CD4-positive, alpha-beta T cell treated with Interleukin-2 at 100 ng/mL for 4 hours (primary cell): ENCODE measurements around the gene MITF.

ENCODE experiments used
- DNase-seq: peaks from one replicate; pipeline ENCODE4 v3.0.0-alpha.2; 2020; ENCODE audit warnings: low spot score

Gene MITF

GRCh38 chr3:69761896-69762767 is 22.9 kb downstream of the MITF start:
- DNase-seq, result no peak

GRCh38 chr3:69762768-69763229 is 23.5 kb downstream of the MITF start:
- DNase-seq, result no peak

DNA sequence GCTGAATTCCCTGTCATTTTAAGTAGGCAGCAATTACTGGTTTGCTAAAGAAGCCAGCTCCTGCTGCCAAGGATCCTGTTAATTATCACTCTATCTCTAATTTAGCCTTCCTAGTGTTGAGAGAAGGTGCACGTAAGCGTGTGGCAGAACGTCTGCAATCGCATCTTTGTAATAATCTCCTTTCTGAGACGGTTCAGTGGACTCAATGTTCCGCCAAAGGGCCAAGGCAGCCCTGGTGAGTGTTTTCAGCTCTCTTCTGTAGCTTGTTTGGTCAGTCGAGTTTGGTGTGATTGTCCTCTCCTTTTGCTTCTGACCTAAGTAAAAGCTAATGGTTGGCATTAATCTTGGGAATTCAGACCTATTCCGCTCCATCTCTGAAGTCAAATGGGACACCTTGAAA is 24.2 kb downstream of the MITF start:
- no peak for DNase-seq

DNA sequence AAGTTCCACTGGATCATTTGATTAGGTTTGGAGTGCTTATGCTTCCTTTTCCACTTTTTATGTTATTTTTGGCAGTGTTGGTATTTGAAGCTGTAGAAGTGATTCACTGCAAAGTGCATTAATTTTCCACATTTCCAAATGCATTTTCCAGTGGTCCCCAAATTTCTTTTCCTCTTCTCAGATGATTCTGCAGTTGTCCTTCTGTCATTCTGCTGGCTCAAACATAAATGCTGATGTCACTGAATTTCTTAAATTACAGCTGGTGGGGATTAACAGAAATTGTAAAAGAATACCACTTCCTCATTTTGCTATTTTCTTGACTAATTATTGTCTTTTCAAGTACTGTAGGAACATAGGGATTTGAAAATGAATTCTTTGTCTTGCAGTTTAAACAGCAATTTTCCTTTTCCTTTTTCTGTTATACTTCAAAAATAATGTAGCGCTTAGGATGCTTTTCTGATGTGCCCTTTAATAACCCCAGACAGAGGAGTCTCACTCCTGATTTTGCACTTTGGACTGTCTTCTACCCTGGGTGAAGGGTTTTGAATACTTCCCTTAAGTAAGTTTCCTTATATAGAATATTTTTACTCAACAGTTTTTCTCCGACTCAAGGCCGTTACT is 25.0 kb downstream of the MITF start:
- no peak for DNase-seq

- no peak for DNase-seq
Observed at GRCh38 chr3:69764861-69765260, 25.6 kb downstream of the MITF start.

DNA sequence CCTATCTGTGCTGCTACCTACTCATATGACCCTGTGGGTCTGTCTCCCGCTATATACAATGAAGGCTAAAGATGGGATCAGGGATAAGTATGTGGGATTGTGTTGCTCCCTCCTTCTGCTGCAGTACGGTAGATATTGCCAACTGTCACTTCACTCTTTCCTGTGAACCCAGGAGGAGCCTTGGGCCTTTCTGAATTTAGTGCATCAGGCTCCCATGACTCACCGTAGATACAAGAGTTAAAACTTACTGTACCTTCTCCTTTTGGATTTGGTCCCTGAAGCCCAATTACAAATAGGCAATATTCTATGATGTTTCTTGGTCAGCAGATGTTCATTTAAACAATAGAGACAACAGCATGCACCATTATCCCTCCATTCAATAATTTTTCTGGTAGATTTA is 27.4 kb downstream of the MITF start:
- DNase-seq, result no peak

DNA sequence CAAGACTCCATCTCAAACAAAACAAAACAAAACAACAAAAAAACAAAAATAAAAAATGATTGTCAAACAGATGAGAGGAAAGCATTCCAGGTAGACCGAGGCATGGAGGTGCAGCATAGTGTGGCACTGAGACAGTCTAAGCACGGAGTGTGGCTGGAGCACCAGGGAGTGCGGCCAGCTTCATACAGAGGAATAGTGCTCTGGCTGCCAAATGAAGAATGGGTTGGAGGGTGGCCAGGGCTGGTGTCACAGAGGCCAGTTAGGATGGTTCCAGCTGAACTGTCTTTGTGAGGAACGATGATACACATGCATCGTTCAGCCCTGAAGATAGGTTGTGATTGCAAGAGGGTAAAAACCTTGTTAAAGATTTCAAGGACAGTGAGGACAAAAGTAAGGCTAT is 28.3 kb downstream of the MITF start:
- no peak for DNase-seq

GRCh38 chr3:69768438-69768837 is 29.2 kb downstream of the MITF start:
- DNase-seq, result no peak

- no peak for DNase-seq
Observed at GRCh38 chr3:69770219-69770618, 31.0 kb downstream of the MITF start.

DNA sequence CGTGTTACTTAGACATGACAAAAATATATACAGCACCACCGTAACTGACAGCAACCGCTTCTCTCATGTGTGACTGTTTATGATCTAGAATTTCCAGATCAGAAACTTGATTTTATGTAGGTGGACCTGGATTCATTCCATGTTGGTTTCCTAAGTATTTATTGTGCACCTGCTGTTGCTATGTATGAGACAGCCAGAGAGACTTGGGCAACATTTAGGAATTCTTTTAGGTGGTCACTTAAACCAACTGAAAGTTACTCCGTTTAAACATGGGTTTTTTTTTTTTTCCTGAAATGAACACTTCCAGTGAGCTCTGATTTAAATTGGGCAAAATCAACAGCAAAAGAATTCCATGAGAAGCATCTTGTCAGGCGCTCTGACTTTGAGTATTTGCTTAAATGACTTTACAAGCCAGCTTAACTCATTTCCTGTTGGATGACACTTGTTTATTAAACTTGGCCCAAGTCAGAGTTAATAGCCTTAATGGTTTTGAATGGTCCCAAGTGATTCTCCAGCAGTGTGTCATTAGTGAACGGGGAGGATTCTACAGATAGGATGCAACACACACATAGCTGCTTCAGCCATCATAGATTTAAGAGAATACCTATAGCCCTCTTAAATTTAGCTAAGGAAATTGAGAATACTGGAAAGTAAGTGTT is 31.8 kb downstream of the MITF start:
- DNase-seq, result no peak

DNA sequence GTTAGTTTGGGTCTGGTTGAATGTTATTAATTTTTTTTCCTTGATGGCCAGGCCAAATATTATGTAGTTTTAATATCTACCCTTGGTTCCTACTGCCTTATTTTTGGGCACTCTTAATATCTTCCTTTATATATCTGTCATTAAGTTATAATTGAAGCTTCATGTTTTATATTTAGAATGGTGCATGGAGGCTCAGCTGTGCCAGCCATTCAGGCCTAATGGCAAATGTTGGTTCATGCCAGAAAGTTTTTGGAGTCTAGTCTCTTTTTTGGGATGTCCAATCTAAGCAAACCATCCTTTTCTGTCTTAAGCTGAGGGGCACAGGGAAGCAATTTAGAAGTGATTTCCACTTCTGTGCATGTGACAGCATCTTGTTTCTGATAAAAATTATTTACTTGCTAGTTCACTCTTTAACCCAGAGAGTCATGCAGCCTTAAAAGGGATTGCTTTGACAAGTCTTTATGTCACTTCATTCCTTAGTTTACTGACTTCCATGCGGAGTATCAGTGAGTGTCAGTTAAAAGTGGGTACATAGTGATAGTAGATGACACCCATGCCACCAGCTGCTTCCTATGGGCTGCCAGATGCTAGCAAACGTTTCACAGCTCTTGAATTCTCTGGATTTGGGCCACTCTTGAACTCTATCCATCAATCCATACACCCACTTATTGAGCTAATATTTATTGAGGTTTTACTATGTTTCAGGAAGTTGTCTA is 33.0 kb downstream of the MITF start:
- no peak for DNase-seq

- no peak for DNase-seq
Observed at GRCh38 chr3:69774029-69774428, 34.8 kb downstream of the MITF start.

GRCh38 chr3:69775751-69776150 is 36.5 kb downstream of the MITF start:
- DNase-seq, result no peak

DNA sequence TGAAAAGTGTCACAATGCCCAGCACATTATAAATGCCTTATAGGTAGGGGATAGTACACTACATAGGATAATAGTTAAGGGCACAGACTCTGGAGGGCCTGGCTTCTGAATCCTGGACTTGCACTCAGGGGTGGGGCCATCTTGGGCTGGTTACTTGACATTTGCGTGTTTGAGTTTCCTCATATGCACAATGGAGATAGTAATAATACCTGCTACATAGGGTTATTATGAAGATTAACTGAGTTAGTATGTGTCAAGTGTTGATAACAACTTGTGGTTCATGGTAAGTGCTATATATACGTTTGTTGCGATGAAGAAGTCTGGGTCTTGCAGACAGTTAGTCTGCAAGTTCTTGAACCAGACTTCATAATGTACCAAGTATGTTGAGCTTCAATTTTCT is 37.0 kb downstream of the MITF start:
- DNase-seq, result no peak

DNA sequence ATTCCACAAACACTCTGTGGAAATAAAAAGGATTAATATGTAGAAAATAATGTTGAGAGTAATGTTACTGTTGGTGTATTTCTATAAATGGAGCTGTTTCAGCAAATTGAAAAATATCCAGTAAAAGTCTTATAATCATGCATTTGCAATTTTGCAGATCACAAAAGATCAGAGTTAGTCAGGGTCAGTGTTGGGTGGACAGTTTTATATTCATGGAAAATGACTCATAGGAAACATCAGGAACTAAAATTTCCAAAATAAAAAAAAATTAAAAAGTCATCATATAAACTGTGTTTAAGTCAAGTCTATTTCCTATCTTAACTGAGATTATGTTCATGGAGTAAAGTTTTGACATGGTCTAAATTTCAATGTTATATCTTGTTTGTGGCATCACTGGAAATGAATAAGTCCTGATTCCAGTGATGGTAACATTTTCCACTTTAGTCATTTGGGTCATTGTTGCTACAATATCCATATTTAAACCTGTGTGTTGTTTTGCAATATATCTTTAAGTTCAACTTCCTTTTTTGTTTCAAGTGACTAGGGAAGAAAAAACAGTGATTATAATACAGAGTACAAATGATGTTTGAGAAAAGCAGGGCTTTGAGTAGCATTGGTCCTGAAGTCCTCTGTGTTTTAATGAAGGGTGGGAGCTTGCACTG is 37.8 kb downstream of the MITF start:
- DNase-seq, result no peak

GRCh38 chr3:69777582-69777967 is 38.3 kb downstream of the MITF start:
- DNase-seq, result no peak

DNA sequence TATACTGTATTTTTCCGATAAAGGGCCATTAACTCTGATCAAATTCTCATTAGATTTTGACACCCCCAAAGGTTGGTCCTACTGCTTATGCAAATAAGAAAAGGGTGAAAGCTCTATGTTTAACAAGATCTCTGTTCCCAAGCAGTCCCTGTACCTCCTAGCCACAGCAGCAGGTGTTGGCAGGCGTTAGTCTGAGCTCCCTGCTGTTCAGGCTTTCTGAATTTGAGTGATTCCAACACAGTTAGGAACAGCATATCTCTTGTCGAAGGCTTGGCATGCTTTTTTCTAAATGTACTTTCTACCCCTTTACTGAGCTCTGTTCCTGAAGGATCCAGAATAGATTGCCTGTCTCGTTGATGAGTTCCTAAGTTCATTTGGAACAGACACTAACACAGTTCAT is 42.3 kb downstream of the MITF start:
- DNase-seq, result no peak

DNA sequence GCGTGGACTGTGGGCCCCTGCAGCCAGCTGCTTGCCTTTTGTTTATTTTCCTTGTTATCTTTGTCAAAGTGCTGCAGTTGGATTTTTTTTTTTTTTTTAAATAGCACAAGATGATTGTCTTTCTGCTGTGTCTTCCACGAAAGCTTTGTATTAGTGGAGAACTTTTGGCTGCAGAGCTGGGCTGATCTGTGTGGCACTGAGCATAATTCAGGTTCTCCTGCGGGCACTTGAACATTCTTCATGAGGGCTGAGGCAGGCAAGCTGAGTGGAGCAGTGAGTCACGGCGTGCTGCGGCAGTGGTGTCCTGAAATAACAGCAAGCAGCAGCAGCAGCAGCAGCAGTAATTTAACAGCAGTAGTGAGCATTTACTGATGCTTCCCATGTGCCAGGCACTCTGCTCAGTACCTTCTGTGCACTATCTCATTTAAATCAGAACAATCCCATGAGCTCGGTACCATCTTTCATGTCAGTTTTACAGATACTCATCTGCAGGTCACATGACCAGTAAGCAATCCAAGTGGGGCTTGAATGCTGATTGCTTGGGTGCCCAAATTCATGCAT is 45.8 kb downstream of the MITF start:
- DNase-seq, result no peak

DNA sequence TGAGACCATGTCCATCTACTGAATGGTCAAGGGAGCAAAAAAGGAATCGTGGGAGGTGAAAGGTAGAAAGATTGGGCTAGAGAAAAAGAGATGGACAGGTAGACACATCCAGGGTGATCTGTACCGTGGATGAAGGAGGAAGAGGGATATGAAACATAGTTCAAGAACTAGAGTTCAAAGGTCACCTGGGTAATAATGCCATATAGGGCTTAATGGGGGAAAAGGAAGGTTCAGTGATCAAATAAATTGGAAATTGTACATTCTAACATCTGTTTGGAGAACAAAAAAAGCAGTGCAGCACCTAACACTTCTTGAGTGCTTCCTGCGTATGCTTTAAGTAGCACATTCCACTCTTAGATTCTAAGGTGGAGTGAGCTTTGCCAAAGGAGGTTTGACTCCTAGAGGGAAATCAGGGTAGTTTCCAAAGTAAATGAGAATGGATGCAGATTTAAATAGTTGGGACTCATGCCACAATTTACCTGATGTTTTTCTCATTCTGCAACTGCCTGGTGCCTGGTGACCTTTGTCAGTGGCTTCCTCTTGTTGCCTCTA is 46.6 kb downstream of the MITF start:
- no peak for DNase-seq

DNA sequence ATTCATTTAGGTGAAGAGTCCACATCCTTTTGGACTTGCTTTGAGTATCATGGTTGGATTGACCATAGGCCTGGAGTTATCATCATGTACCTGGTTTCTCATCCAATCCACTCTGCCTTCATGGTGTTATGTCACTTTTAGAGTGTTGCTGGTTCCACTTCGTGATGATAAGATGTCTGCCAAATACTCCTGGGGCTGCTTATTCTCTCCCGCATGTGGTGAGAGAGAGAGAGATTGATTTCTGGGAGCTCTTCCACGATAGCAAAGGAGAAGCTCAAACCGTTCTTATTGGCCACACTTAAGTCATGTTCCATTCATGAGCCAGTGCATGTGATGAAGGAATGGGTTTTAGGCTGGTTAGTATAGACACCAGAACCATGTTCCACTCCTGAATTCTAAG is 47.6 kb downstream of the MITF start:
- no peak for DNase-seq

GRCh38 chr3:69787436-69788168 is 48.3 kb downstream of the MITF start:
- no peak for DNase-seq
